Epithelial cell of esophagus (primary cell): ENCODE measurements around the gene NARF.
A peak's percentile ranks its signal among the peaks of the same experiment; 100 is the strongest.
"Not testable (repeated sequence)": the region's sequence is repeated elsewhere in the genome, so short reads cannot be mapped to it uniquely, and the experiment has no call there.

Source experiments
- DNase-seq: peaks from one replicate; pipeline ENCODE4 v3.0.0; 2010; ENCODE audit warnings: low read depth
- H3K4me3 ChIP-seq: 2 replicates; pipeline ENCODE4 v1.5.1; 2011; ENCODE audit warnings: mild to moderate bottlenecking, low read length, control low read depth
- CTCF ChIP-seq: IDR thresholded peaks from 2 replicates; pipeline ENCODE4 v1.5.1; 2011; ENCODE audit warnings: low read depth, mild to moderate bottlenecking, low read length, control low read depth, inconsistent platforms; ENCODE audit not compliant: insufficient read depth; ENCODE audit errors: missing control alignments

NARF gene

GRCh38 chr17:82457073-82457928 lies 1.2 kb upstream of the NARF start:
- DNase-seq: no peak
- H3K4me3 ChIP-seq: peak overlapping the region; percentile 57

GRCh38 chr17:82457929-82458178 lies 687 bp upstream of the NARF start:
- H3K4me3 ChIP-seq: peak overlapping the region; percentile 57
- no peak for DNase-seq
- TF ChIP-seq CTCF: no peak

More at GRCh38 chr17:82457073-82457928, 1.2 kb upstream of the NARF start:
- TF ChIP-seq CTCF: no peak

- peak overlapping the region; percentile 69 for H3K4me3 ChIP-seq
- DNase-seq: no peak
- TF ChIP-seq CTCF: no peak
These were observed 414 bp downstream of the NARF start for GRCh38 chr17:82458885-82459424.

- H3K4me3 ChIP-seq, DNase-seq: not testable (repeated sequence)
These were observed 1.4 kb downstream of the NARF start for GRCh38 chr17:82459936-82460335.

- H3K4me3 ChIP-seq: no peak overlapping the region
- DNase-seq: peak; percentile 35
- TF ChIP-seq CTCF: no peak
These were observed 3.4 kb downstream of the NARF start for GRCh38 chr17:82461827-82462524.

- no peak for TF ChIP-seq CTCF
- DNase-seq: no peak
- H3K4me3 ChIP-seq: no peak overlapping the region
These were observed 4.8 kb downstream of the NARF start for GRCh38 chr17:82463391-82463790.

- DNase-seq: no peak
- H3K4me3 ChIP-seq: no peak overlapping the region
- no peak for TF ChIP-seq CTCF
These were observed 5.5 kb downstream of the NARF start for GRCh38 chr17:82463925-82464566.
